Glutamatergic neuron (in vitro differentiated cells): ENCODE results near the gene CROCC. TPM values are rescaled to one million over a fixed set of nuclear protein-coding genes. Genes with fewer than 3 reads are reported as not detected.

ENCODE experiments used
- DNase-seq: peaks from one replicate; pipeline ENCODE4 v3.0.0; 2022
- H3K27ac Mint-ChIP-seq: one replicate; pipeline ENCODE4 v1.8.0; 2020; ENCODE audit warnings: mild to moderate bottlenecking, mixed read lengths, inconsistent platforms; ENCODE audit not compliant: unreplicated experiment
- H3K27me3 Mint-ChIP-seq: one replicate; pipeline ENCODE4 v1.8.0; 2020; ENCODE audit warnings: mild to moderate bottlenecking, moderate library complexity, mixed read lengths, inconsistent platforms; ENCODE audit not compliant: unreplicated experiment
- H3K36me3 Mint-ChIP-seq: one replicate; pipeline ENCODE4 v1.8.0; 2020; ENCODE audit warnings: mild to moderate bottlenecking, mixed read lengths, inconsistent platforms; ENCODE audit not compliant: unreplicated experiment
- H3K4me1 Mint-ChIP-seq: one replicate; pipeline ENCODE4 v1.8.0; 2020; ENCODE audit warnings: mild to moderate bottlenecking, low read depth, mixed read lengths, inconsistent platforms; ENCODE audit not compliant: unreplicated experiment
- H3K4me3 Mint-ChIP-seq: one replicate; pipeline ENCODE4 v1.8.0; 2020; ENCODE audit warnings: mild to moderate bottlenecking, mixed read lengths, inconsistent platforms; ENCODE audit not compliant: unreplicated experiment
- H3K9me3 Mint-ChIP-seq: one replicate; pipeline ENCODE4 v1.8.0; 2020; ENCODE audit warnings: mild to moderate bottlenecking, moderate library complexity, mixed read lengths, inconsistent platforms; ENCODE audit not compliant: unreplicated experiment
- total RNA-seq: library from RNA; stranded (reverse); fragmentation: NEBNext Ultra II Directional; extraction: Animal tissue kit (Norgen Biotek cat#: 25700); gene quantifications from one replicate; pipeline ENCODE4 v1.2.1, GENCODE V29; 2021; ENCODE audit not compliant: unreplicated experiment
- TF ChIP-seq, protein P1 (sequence below): fragments of 200-600 bp; sonication (generic); IDR thresholded peaks from one replicate; pipeline ENCODE4 v1.5.0; 2021; ENCODE audit not compliant: partially characterized antibody, unreplicated experiment

CROCC gene
- total RNA-seq, 1 donor from 2014 or later = 50.9 TPM

DNA sequence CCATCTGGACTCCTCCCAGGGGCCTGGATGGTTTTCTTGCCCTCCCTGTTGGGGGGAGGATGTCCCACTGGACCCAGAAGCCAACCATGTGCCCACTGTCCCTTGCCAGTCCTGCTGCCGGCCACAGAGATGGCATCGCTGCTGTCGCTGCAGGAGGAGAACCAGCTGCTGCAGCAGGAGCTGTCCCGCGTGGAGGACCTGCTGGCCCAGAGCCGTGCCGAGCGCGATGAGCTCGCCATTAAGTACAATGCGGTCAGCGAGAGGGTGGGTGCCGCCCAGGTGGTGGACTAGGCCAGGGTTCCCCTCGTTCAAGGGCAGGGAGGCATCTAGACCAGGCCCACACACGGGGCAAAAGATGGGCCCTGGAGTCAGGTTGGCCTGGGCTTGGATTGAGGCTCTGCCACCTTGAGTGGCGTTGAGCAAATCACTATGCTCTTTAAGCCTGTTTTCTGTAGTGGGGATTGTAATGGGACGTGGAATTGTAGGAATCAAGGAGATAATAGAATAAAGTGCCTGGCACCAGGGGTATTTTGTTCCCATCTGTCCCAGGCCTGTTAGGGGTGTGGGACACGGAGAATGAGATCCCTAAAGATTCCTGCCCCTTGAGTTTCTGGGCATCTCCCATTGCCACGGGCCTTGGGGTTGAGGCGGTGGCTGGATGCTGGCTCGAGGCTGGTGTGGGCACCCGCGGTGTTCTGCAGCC, 2.6 kb downstream of the CROCC start:
- H3K9me3 Mint-ChIP-seq = peaks cover 22% of the 10 kb centered on the region
- no peak overlapping the region for H3K27ac Mint-ChIP-seq
- no peak for DNase-seq
- peaks cover 34% of the 10 kb centered on the region for H3K4me1 Mint-ChIP-seq
- no peaks in the 10 kb centered on the region for H3K36me3 Mint-ChIP-seq
- TF ChIP-seq, protein P1, sequence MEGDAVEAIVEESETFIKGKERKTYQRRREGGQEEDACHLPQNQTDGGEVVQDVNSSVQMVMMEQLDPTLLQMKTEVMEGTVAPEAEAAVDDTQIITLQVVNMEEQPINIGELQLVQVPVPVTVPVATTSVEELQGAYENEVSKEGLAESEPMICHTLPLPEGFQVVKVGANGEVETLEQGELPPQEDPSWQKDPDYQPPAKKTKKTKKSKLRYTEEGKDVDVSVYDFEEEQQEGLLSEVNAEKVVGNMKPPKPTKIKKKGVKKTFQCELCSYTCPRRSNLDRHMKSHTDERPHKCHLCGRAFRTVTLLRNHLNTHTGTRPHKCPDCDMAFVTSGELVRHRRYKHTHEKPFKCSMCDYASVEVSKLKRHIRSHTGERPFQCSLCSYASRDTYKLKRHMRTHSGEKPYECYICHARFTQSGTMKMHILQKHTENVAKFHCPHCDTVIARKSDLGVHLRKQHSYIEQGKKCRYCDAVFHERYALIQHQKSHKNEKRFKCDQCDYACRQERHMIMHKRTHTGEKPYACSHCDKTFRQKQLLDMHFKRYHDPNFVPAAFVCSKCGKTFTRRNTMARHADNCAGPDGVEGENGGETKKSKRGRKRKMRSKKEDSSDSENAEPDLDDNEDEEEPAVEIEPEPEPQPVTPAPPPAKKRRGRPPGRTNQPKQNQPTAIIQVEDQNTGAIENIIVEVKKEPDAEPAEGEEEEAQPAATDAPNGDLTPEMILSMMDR = no peak
- peak overlapping the region; percentile 0 for H3K4me3 Mint-ChIP-seq
- peaks cover 27% of the 10 kb centered on the region for H3K27me3 Mint-ChIP-seq

DNA sequence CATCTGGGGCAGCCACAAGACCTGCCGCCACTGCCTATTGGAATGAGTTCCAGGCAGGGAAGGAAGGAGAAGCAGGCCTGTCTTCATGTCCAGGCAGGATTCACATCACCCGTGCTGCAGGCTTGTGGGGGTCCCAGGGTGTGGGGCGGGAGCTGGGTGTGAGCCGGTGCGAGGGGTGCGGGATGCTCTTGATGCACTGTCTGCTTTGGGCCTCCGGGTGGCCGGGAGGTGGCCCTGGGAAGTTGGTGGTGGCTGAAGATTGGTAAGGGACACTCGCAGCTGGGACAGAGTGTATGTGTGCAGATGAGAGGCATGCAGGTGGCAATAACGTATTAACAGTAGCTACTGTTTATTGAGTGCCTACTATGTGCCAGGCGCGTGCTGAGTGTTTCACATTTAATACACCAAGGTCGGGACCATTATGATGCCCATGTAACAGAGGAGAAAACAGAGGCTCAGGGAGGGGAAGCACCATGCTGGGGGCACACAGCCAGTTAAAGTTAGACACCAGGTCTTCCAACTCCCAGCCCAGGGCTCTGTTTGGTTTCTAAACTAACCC, 3.3 kb downstream of the CROCC start:
- Mint-ChIP-seq H3K4me3 (no peak overlapping the region), H3K9me3 (peaks cover 22% of the 10 kb centered on the region), H3K36me3 (no peaks in the 10 kb centered on the region), H3K27ac (no peak overlapping the region), H3K4me1 (peaks cover 34% of the 10 kb centered on the region), H3K27me3 (peaks cover 27% of the 10 kb centered on the region)
- peak; percentile 60 for DNase-seq
- TF ChIP-seq, protein P1 = peak; percentile 30

DNA sequence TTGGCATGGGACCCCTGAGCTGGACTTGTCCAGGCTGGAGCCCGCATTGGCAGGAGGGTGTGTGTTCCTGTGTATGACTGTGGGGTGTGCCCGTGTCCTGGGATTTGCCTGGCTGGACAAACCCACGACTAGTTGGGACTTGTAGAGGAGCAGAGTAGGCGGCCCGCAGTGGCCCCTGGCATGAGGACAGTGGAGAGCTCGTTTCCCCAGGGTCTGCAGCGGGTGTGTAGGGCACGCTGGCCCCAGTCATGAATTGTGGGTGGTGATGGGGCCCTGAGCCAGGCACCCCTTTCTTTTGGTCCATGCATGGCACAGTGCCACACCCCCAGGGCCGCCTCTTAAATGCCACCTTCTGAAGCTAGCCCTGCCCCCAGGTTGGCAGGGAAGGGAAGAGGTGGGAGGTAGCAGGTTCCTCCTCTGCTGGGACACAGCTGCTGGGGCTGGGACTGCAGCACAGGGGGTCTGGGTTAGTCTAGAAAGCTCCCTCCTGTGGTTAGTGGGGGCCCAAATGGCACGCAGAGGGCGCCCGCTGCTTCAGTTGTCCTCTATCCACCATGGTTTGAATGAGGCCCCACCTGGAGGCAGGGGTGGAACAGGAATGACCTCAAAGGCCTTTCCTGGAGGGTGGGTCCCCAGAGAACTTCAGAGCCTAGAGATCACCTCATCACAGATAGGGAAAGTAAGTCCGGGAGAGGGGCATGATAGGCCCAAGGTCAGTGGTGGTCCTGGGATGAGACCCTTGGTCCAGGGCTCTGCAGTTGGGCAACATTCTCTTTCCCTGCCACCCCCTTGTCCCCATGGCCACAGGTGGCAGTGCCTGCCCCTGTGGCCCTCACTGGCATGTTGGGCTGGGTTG, 4.1 kb downstream of the CROCC start:
- H3K36me3 Mint-ChIP-seq = no peaks in the 10 kb centered on the region
- H3K27ac Mint-ChIP-seq = no peak overlapping the region
- no peak for DNase-seq
- peaks cover 29% of the 10 kb centered on the region for H3K27me3 Mint-ChIP-seq
- H3K9me3 Mint-ChIP-seq = peaks cover 22% of the 10 kb centered on the region
- H3K4me1 Mint-ChIP-seq = peaks cover 34% of the 10 kb centered on the region
- TF ChIP-seq, protein P1 = no peak
- peak overlapping the region; percentile 50 for H3K4me3 Mint-ChIP-seq

DNA sequence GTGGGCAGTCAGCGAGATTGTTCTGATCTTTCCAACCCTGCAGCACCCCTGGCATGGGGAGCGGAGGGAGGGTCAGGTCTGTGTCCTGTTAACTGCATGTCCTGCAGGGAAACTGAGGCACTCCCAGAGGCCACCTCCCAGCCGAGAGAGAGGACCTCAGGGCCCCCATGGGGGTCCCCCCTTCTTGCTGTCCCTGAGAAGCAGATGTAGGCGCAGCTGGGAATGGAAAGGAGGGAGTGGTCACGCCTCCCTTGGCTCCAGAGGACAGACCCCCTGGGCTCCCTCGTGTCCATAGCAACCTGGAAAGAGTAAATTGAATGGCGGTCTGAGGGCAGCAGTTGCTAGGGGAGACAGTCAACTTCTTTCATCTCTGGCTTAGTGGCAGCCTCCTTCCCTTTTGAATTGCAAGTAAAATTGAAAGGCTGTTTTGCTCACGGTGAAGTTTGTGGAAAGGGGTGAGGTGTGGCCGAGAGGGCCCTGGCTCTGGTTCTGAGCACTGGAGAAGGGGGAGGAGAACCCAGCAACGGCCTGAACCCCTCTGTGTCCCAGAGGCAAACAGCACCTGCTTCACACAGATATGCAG, 4.9 kb downstream of the CROCC start:
- no peaks in the 10 kb centered on the region for H3K36me3 Mint-ChIP-seq
- H3K4me3 Mint-ChIP-seq = peak overlapping the region; percentile 13
- H3K9me3 Mint-ChIP-seq = peaks cover 19% of the 10 kb centered on the region
- TF ChIP-seq, protein P1 = no peak
- H3K27me3 Mint-ChIP-seq = peaks cover 23% of the 10 kb centered on the region
- peaks cover 27% of the 10 kb centered on the region for H3K4me1 Mint-ChIP-seq
- peak; percentile 67 for DNase-seq
- H3K27ac Mint-ChIP-seq = peak overlapping the region; percentile 34
